Measurements from ENCODE around the gene GPATCH2L.

Gene GPATCH2L

DNA sequence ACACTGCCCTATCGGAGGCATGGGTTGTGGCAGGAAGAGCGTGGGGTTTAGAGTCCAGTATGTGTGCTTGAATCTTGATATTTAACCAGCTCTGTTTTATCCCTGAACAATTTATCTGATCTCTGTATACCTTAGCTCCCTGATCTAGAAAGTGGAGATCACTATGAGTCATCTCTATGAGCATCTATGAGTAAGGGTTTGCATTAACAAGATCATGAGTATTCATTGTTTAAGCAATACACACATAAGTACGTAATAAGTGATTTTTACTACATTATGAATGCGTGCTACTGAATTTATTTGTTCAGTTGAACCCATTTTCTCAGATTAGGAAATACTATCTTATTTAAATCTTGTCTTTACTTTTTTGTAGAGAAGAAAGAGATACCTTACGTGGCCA is 49.4 kb downstream of the GPATCH2L start:
- DNase-seq = no peak

GRCh38 chr14:76203086-76204001 is 51.6 kb downstream of the GPATCH2L start:
- DNase-seq = no peak

DNA sequence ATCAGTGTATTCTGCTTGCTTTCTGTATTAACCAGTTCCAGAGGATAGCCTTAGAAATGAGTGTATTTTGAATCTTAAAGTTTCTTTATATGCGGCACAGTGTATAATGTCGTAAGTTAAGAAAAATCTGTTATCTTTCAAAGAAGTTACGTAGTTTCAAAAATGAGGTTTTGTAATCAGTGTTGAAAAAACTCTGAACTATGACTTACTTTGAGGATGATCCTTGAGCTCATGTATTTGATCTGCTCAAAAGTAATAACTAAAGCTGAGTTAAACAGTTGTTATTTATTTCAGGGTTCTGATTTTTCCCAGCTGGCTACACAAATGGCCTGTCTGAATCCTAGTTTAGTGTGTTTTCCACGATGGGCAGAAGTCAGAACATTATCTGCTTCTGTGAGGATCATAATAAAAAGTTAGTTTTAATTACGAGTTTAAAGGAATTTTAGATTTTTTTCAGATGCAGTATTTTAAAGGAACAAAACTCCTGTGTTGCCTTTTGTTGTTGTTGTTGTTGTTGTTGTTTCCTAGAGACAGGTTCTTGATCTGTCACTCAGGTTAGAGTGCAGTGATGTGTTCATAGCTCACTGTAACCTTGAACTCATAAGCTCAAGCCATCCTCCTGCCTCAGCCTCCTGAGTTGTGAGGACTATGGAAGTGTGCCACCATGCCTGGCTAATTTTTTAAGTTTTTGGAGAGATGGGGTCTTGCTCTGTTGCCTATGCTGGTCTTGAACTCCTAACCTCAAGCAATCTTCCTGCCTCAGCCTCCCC is 52.9 kb downstream of the GPATCH2L start:
- DNase-seq = no peak

GRCh38 chr14:76205708-76206107 is 54.0 kb downstream of the GPATCH2L start:
- DNase-seq = no peak

GRCh38 chr14:76208340-76208739 is 56.6 kb downstream of the GPATCH2L start:
- DNase-seq = no peak

- no peak for DNase-seq
Observed at GRCh38 chr14:76212242-76212641, 60.5 kb downstream of the GPATCH2L start.

GRCh38 chr14:76217179-76217578 is 65.5 kb downstream of the GPATCH2L start:
- no peak for DNase-seq

GRCh38 chr14:76218662-76219061 is 66.9 kb downstream of the GPATCH2L start:
- DNase-seq = no peak

DNA sequence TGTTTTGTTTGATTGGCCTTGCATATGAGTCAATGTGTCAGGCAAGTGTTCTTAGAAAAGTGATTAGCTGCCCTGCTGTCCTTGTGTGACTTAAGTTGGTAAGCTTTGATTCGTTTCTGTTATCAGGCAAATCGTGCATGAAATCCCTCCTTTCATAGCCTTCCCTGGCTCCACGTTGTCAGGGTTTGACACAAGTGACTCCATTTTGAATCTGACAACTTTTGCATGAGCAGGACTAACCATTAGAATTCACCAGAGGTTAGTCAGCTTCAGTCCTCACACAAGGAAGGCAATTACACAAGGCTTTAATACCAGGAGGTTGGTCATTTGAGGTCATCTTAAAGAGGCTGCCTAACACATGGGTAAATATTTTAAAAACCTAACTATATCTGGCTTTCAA is 68.2 kb downstream of the GPATCH2L start:
- DNase-seq = no peak

GRCh38 chr14:76227450-76228050 is 75.8 kb downstream of the GPATCH2L start:
- DNase-seq = no peak

- no peak for DNase-seq
Observed at GRCh38 chr14:76228138-76228537, 76.4 kb downstream of the GPATCH2L start.

- DNase-seq = no peak
Observed at GRCh38 chr14:76232800-76233199, 81.1 kb downstream of the GPATCH2L start.

GRCh38 chr14:76235628-76236027 is 83.9 kb downstream of the GPATCH2L start:
- DNase-seq = no peak

DNA sequence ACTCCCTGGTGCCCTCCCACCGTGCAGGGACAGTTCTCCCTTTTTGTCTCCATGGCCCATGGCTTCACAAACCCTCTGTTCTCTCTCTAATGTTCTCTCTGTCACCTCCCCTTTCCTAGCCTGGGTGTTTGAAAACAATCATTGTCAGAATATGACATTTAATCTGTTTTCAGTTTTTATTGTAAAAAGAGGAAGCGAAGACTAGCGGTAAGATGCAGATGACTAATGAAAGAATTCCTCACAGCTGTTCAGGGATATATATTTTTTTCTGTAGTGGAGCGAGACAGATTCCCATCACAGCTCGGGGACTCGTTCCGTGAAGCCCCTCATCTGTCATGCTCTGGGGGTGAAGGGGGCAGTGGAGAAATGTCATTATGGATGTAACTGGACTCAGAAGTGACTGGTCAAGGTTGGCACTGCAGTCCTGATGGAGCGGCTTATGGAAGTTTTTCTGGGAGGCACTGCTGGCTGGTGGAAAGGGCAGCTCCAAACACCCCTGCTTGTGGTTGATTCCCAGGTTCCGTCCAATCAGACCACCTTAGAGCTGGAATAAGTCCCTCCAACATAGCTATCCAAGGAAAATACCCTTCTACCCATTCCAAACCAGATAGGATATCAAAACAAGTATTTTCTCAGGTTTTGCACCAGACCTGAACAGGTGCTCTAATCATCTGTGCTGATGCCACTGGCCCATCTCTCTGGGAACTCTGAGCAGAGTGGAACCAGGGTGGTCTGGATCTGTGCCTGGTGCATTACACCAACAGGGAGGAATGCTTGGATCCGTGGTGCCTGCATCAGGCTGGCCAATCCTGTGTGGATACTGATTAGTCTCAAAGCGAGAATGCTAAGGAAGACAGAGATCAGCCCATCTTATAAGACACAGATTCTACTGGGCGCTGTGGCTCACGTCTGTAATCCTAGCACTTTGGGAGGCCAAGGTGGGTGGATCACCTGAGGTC is 84.7 kb downstream of the GPATCH2L start:
- no peak for DNase-seq

DNA sequence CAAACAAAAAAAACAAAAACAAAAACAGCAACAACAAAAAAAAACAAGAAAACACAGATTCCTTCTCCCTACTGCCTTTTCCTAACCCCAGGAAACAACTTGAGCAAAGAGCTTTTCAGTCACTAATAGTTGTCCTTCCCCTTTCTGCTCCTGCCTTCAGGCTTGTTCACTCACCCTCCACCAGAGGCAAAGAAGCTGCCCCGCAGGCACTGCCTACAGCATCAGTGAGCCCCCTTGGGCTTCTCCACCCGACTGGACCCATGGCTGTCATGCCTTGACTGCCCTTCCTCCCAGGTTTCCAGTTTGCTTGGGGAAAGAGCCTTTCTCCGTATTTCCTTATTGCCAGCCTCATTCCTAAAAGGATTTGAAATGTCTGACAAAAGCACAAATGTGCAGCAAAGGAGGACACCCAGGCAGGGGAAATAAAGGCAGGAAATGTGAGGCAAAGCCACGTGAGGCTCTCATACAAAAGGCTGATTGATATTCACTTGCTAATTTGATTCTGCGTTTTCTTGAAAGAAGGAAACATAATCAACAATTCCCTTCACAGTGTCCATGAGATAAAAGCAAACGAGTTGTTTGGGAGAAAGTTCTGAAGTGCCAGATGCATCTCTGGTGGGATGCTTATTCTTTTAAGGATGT is 85.7 kb downstream of the GPATCH2L start:
- DNase-seq = no peak

GRCh38 chr14:76245097-76245496 is 93.4 kb downstream of the GPATCH2L start:
- DNase-seq = no peak

DNA sequence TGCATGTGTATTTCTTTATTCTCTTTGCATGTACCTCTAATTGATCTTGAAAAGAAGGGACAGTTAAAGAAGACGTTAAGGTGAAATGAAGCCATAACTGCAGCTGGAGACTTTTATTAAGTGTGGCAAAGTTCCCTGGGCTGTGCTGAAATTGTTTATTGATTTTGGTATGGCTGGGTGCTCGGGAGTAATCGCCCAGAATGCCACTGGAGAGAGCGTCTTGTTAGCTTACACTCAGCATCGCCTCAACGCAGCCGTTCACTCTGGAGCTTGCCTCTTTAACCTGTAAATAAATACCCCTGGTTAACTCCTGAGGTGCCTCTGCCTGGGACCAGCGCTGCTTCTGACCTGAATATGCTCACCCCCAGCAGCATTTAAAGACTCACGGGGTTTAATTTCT is 98.6 kb downstream of the GPATCH2L start:
- DNase-seq = no peak

DNA sequence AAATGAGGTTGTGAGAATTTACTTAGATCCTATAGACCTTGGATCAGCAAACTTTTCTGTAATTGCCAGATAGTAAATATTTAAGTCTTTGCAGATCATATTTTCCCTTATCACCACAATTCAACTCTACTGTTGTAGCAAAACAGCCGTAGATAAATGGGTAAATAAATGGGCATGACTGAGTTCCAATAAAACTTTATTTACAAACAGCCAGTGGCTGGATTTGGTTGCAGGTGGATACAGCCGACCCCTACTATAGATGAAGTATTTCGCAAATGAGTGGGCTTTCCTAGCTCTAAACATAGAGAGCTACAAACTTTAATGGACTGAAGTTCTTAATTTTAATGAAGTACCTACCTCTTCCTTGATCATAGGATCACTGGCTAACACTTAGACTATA is 100.7 kb downstream of the GPATCH2L start:
- DNase-seq = no peak

DNA sequence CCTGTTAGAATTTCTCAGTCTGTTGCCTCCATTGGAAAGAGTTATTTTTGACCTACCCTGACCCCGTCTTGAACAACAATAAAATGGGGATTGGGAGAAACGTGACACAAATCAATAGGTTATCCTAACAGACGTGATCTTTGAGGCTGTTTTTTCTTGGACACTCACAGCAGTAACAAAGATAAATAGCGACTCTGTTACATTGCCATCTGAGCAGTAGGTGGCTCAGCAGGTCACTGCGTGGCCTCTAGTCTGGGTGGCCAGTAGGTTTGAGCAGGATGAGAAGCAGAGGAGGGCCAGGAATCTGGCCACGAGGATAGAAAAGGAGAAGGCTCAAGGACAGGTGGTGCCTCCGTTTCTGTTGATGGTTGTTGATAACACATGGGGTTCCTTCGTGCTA is 101.4 kb downstream of the GPATCH2L start:
- no peak for DNase-seq

GRCh38 chr14:76256545-76256944 is 104.8 kb downstream of the GPATCH2L start:
- DNase-seq = no peak

DNA sequence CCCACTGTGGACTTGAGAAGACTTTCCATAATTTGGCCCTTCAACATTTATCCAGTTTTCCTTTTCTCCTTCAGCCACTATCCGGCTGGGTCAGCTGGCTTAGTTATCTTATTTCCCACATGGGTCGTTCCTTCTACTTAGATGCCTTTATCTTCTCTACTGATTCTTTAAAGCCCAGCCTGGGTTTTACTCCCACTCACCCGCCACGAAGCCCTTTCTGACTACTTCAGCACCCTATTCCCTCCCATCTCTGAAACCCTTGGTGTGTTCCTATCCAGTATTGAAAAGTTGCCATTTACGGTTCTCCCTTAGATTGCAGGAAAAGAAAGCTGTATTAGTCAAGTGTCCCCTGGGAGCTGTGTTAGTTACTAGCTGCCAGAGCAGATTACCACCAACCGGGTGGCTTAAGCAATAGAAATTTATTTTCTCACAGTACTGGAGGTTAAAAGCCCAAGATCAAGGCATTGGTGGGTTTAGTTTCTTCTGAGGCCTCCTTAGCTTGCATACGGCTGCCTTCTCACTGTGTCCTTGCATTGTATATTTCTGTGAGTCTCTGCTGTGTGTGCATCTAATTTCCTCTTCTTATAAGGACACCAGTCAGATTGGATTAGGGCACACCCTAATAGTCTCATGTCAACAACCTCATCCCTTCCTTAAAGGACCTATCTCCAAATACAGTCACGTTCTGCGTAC is 105.5 kb downstream of the GPATCH2L start:
- no peak for DNase-seq
